Activated CD8-positive, alpha-beta memory T cell treated with anti-CD3 and anti-CD28 coated beads, Interleukin-2, amount 50 U/mL, for 1 hour (primary cell): ENCODE data around the gene MIX23.

Experiments used
- DNase-seq: peaks from one replicate; pipeline ENCODE4 v3.0.0-alpha.2; 2020; ENCODE audit errors: extremely low read depth

Gene MIX23

DNA sequence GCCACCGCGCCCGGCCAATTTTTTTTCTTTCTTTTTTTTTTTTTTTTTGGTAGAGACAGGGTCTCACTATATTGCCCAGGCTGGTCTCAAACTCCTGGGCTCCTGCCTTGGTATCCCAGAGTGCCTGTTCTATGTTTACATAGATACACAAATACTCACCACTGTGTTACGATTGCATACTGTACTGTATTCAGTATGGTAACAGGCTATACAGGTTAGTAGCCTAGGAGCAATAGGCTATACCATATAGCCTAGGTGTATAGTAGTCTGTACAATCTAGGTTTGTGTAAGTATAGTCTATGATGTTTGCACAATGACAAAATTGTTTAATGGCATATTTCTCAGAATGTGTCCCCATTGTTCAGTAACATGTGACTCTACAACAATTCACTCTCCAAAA is 31.4 kb downstream of the MIX23 start:
- no peak for DNase-seq

DNA sequence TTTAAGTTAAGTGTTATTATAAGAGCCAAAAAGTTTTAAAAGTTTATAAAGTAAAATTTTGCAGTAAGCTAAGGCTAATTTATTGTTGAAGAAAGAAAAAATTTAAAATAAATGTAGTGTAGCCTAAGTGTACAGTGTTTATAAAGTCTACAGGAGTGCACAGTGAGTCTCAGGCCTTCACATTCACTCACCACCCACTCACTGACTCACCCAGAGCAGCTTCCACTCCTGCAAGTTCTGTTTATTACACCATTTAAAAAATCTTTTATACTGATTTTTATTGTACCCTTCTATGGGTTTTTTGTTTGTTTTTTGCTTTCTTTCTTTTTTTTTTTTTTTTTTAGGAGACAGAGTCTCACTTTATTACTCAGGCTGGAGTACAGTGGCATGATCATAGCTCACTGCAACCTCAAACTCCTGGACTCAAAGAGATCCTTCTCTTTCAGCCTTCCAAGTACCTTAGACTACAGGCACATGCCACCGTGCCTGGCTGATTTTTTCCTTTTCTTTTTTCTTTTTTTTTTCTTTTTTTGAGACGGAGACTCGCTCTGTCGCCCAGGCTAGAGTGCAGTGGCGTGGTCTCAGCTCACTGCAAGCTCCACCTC is 32.1 kb downstream of the MIX23 start:
- no peak for DNase-seq

DNA sequence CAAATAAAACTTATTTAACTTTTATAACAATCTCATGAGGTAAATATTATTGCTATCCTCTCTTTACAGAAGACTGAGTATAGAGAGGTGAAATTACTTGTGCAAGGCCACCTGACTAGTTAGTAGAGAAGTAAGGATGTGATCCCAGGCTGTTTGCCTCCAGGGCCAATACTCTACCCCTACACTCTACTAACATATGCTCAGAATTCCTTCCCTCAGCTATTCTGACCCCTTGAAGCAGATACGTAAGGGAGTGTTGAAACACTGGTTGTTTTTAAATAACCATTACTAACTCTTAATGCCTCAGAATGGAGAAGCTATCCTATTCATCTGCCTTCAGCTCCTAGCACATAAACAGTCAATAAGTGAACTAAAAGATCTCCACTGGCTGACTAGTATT is 33.9 kb downstream of the MIX23 start:
- DNase-seq = no peak

DNA sequence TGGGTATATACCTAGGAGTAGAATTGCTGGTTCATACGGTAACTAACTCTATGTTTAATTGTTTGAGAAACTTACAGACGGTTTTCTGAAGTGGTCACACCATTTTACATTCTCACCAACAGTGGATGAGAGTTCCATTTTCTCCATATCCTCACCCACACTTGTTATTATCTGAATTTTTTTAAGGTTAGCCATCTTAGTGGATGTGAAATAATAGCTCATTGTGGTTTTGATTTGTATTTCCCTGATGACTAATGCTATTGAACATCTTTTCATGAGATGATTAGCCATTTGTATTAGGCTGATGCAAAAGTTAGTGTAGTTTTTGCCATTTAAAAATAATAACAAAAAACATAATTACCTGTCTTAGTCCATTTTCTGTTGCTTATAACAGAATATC is 39.4 kb downstream of the MIX23 start:
- no peak for DNase-seq

DNA sequence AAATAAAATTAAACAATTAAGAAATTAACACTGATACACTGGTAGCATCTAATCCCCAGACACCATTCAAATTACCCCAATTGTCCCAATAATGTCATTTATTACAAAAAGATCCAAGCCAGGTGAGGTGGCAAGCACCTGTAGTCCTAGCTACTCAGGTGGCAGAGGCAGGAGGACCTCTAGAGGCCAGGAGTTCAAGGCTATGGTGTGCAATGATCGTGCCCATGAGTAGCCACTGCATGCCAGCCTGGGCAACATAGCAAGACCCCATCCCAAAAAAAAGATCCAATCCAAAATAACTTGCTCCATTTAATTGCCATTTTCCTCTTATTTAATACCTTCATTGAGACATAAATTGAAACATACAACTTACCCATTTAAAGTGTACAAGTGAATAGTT is 40.2 kb downstream of the MIX23 start:
- no peak for DNase-seq

DNA sequence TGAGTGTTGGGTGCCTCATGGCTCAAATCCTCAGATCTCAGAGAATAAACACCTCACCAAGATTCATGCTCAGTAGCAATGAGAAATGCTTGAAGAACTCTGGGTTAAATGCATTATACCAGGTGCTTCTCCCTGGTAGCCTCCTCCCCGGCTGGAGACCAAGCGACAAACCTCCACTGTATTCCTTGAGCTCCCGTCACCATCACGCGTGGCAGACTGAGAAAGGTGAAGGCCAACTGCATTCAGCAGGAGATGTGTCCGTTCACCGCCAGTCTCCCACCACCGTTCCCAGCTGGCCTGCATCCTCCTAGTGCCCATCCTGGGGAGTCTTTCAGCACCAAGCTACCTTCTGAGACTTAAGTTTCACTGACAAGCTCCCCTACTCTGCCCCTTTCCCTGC is 50.5 kb downstream of the MIX23 start:
- no peak for DNase-seq

DNA sequence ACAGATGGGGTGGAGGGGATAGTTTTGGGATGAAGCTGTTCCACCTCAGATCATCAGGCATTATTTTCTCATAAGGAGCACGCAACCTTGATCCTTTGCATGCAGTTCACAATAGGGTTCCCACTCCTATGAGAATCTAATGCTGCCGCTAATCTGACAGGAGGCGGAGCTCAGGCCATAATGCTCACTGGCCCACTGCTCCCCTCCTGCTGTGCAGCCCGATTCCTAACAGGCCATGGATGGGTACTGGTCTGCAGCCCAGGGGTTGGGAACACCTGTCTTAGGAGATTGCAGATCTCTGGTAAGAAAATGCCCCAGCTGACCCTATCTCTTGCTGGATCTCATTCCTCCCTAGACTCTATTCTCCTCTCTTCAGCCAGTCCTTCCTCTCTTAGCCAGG is 51.1 kb downstream of the MIX23 start:
- no peak for DNase-seq

DNA sequence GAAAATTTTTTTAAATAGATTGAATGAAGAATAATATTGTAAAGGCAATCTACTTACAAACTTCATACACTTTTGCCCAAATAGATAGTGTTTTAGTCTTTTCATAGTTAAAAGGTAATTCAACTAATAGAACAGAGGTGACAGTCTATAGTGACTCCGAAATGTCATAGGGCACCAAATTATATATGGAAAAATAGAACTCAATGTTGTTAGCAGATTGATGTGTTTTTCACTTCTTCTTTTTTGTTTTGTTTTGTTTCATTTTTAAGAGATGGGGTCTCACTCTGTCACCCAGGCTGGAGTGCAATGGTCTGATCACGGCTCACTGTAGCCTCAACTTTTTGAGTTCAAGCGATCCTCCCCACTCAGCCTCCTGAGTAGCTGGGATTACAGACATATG is 57.3 kb downstream of the MIX23 start:
- DNase-seq = no peak

DNA sequence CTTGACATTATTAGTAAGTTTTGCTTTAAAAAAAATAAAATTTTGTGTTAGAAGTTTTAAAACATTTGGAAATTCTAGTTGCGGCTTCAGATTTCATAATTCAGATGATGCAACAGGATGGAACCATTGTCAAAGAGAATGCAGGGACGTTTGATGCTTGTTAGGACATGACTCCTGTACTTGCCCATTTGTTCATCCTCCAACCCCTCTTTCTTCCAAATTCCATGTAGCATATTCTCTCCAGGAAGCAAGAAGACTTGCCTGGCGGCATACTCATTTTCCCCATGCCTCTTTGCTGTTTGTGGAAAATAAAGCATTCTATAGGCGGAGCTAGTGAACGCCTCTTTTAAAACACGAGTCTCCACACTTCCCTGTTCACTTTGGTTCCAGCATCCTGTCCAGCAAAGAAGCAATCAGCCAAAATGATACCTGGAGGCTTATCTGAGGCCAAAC is 58.1 kb downstream of the MIX23 start, which contains the start of gene CSTA:
TSS of gene CSTA (plus strand) at position 378 of the 453 bp plus-strand sequence. CDS start at position 423, 45 bp downstream.
- DNase-seq = no peak

DNA sequence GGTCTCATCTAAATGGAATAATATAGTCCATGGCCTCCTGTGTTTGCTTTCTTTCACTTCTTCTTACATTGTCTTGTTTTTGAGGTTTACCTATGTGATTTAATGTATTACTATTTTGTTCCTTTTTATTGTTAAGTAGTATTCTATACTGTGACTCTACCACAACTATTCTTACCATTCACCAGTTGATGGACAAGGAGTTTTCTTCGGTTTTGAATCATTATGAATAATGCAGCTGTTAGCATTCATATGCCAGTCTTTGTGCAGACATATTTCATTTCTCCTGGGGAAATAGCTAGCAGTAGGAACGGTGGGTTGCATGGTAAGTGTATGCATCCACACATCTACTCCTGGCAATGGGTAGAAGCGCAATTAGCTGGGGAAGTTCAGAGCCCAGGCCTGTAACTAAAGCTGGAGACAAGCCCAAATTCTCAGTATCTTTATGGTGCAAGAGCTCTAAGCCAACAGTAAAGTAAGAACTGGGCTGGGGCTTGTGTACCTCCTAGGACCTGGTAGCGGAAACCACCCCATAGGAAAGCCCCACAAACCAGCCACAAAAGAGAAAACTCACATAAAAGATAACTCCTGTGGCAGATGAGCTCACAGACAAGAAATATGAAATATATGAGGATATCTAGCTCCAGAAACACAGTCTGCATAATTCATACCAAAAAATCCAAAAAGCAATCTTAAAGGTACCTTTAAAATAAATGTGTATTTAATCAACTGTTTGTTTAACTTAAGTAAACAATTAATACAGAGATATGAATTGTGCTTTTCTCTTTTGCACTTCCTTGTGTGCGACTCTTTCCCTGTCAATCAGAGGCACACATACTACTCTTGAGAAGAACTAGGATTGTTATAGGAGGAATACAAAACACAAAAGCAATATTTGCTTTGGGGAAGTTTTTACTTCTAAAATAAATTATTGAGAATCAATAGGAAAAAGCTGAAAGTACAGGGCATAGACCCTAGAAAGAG is 60.6 kb downstream of the MIX23 start:
- no peak for DNase-seq

DNA sequence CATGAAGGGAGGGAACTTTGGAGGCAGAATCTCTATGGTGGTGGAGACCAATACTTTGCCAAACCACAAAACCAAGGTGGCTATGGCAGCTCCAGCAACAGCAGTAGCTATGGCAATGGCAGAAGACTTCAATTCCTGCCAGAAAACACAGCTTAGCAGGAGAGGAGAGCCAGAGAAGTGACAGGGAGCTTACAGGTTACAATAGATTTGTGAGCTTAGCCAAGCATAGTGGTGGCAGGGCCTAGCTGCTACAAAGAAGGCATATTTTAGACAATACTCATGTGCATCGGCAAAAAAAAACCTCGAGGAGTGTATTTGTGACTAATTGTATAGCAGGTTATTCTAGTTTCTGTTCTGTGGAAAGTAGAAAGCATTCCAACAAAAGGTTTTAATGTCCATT is 64.4 kb downstream of the MIX23 start:
- DNase-seq = no peak

DNA sequence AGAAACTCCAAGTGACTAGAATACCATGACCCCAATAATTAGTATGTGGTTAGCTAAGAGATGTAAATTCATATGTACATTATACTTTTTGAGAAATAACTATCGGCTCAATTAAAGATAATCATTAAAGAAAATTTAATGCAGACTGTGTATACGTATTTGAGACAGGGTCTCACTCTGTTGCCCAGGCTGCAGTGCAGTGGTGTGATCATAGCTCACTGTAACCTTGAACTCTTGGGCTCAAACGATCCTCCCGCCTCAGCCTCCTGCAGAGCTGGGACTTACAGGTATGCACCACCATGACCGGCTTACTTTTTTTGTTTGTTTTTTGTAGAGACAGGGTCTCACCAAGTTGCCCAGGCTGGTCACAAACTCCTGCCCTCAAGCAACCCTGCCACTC is 66.7 kb downstream of the MIX23 start:
- no peak for DNase-seq

DNA sequence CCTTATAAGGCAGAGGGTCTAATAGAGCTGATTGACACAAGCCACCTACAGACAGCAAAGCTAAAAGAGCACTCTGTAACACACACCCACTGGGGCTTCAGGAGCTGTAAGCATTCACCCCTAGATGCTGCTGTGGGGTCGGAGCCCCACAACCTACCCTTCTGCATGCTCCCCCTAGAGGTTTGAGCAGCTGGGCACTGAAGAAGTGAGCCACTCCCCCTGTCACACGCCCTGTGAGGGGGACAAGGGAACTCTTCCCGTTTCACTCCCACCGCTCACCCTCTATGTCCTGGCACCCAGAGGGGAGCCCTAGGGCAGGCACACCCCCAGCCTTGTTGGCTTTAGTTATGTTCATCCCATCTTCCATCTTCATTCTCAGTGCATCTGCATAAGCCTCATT is 67.4 kb downstream of the MIX23 start:
- no peak for DNase-seq

DNA sequence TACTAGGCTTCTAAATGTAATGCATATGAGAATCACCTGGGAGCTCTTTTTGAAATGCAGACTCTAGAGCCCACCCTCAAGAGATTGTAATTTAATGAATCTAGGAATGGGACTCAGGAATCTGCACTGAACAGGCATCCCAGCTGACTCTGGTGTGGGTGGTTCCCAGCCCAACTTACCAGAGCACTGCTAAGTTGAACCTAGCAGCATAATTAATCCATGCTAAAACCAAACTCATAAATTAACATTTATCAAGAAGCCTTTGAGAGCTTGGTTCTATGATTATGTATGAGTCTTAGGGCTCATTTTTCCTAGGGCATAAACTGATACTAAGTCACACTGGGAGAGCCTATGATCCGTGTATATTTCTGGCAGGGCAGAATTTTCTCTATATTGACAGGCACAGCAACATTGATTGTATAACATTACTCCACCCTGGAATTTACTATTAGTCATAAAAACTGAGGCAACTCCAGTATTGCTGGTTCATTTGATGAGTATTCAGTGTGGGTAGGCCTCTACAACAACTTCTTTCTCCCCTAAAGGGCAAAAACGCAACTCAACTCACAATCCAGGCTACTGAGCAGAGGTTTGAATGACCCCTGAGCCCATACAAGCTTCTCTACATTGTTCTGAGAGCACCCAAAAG is 68.7 kb downstream of the MIX23 start:
- no peak for DNase-seq

DNA sequence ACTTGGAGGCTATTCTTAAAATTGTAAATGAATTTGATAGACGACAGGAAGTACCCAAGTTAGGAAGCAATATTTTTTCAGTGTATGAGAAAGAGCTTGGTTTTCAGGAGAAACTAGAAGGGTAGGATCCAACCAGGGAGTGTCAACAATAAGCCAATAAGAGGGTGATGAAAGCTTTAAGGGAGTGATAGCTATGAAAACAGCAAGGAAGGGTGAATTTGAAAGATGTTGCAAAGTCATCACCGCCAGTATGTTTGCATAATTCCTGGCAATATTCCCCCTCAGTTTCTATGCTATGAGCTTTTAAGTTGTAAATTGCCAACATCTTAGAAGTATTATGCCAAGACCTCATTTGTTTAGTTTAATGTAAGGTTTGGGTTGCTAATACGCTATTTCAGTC is 69.8 kb downstream of the MIX23 start:
- no peak for DNase-seq

DNA sequence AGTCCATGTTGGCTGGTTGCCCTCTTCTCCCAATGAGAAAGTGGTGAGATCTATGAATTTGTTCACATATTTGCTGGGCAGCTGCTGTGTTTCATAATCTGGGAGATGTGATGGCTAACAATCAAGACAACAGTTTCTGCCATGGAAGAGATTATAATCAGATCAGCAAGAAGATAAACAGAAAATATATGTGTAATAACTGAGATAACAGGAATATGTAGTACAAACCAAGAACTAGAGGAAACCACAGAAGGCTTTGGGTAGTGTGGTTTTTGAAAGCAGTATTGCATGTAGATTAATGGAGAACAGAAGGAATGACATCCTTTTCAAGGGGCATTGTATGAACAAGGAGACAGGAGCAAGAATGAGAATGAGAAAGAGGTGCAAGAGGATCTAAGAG is 70.2 kb downstream of the MIX23 start:
- DNase-seq = no peak

DNA sequence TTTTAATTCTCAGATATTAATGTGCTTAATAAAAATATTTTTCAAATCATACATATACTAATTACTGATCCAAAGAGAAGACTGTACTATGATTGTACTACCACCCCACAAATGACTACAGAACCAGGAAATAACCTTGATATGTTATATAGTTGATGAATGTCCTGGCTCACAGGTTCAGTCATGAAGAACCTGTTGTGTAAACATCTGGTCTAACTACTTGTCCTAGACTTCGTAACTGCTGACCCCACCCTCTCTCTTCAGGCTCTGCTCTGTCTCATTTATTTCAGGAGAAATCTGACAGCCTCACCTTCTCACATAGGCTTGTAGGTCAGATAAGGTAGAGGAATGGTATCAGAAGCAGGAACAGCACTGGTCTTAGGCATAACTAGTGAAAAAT is 72.7 kb downstream of the MIX23 start:
- DNase-seq = no peak
